ENCODE results near the gene PSMA6. TPM values are rescaled to one million over a fixed set of nuclear protein-coding genes. Genes with fewer than 3 reads are reported as not detected.
A peak's percentile ranks its signal among the peaks of the same experiment; 100 is the strongest.
"Not testable (repeated sequence)": the region's sequence is repeated elsewhere in the genome, so short reads cannot be mapped to it uniquely, and the experiment has no call there.

Gene PSMA6
- total and polyA plus RNA-seq, 3 experiments from 2014 or later: 305 to 400 (median 399) TPM

DNA sequence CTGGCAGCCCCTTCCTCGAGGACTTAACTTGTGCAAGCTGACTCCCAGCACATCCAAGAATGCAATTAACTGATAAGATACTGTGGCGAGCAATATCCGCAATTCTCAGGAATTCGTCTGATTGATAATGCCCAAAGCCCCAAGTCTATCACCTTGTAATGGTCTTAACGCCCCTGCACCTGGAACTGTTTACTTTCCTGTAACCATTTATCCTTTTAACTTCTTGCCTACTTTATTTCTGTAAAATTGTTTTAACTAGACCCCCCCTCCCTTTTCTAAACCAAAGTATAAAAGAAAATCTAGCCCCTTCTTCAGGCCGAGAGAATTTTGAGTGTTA, 55.8 kb downstream of the PSMA6 start:
- H3K9me3 ChIP-seq (ENCODE audit: low read length); H3K4me1 ChIP-seq (ENCODE audit: insufficient read depth, low read length); H3K27me3 ChIP-seq (ENCODE audit: insufficient read depth, low read length, poor library complexity, severe bottlenecking); H3K4me3 ChIP-seq (ENCODE audit: low read length); H3K27me3 Mint-ChIP-seq; POLR2A ChIA-PET; H3K27ac ChIP-seq (ENCODE audit: low read depth, low read length); H3K4me1 Mint-ChIP-seq; H3K27ac Mint-ChIP-seq; H3K36me3 Mint-ChIP-seq; H3K9me3 Mint-ChIP-seq; H3K36me3 ChIP-seq (ENCODE audit: insufficient read depth, low read length); H3K4me3 Mint-ChIP-seq; DNase-seq: not testable (repeated sequence)
- CTCF ChIA-PET: interaction anchor here (1.5 kb wide), 1 partner anchor 56 kb away, joined by 3 read pairs; the partner anchor contains the start of gene NFKBIA

DNA sequence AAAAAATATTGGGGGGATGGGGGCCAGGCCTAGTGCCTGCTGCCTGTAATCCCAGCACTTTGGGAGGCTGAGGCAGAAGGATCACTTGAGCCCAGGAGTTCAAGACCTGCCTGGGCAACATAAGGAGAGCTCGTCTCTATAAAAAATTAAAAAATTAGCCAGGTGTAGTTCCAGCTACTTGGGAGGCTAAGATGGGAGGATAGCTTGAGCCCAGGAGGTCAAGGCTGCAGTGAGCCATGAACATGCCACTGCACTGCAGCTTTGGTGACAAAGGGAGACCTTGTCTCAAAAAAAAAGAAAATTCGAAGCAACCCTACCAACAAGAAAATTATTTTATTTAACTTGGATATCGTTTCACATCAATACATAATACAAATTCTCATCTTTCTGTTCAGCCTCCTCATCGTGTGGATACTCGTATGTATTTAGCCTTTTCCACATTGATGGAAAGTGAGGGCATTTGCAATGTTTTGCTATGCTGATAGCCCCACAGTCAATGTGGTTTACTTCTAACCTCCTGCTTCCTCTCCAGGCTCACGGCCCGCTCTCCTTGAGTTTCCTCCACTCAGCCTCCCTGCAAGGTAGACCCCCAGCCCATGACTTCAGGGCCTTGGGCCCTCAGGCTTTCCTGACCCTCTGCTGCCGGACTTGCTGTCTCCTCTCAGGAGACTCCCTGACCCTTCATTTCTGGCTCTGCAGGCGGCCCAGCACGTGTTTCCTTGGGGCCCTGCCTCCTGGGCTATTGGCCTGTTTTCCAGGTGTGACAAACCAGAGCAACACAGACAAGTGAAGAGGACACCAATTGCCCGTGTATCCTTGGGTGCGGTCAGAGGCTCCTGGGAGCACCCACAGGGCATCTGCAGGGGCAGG, 57.5 kb downstream of the PSMA6 start:
- Mint-ChIP-seq H3K27me3 (peaks cover 0 to 4% of the 10 kb centered on the region in 2 donors), H3K4me3 (no peak overlapping the region), H3K9me3 (no peaks in the 10 kb centered on the region), H3K36me3 (no peaks in the 10 kb centered on the region), H3K4me1 (peaks cover 0 to 9% (median 0%) of the 10 kb centered on the region in 3 donors), H3K27ac (peak overlapping the region in 1 of 8 donors; percentile 51)
- no peak for DNase-seq
- POLR2A ChIA-PET: no interaction called here
- CTCF ChIA-PET: no interaction called here
- Histone ChIP-seq H3K4me1 (ENCODE audit: insufficient read depth, low read length) (no peaks in the 10 kb centered on the region), H3K36me3 (ENCODE audit: insufficient read depth, low read length) (no peaks in the 10 kb centered on the region), H3K4me3 (ENCODE audit: low read length) (no peak overlapping the region), H3K9me3 (ENCODE audit: low read length) (no peaks in the 10 kb centered on the region), H3K27me3 (ENCODE audit: insufficient read depth, low read length, poor library complexity, severe bottlenecking) (no peaks in the 10 kb centered on the region), H3K27ac (ENCODE audit: low read depth, low read length) (no peak overlapping the region)

DNA sequence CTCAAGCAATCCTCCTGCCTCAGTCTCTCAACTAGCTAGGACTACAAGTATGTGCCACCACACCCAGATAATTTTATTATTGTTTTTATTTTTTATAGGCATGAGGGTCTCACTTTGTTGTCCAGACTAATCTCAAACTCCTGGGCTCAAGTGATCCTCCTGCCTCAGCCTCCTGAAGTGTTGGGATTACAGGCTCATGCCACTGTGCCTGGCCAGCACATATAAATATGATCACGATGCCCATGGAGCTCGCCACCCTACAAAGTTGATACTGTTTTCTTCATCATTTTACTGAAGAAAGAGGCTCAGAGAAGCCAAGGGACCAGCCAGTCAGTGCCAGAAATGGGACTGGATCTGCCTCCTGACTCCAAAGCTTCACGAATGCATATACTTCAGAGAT, 59.3 kb downstream of the PSMA6 start:
- no peak overlapping the region for H3K4me3 Mint-ChIP-seq
- no peak for DNase-seq

DNA sequence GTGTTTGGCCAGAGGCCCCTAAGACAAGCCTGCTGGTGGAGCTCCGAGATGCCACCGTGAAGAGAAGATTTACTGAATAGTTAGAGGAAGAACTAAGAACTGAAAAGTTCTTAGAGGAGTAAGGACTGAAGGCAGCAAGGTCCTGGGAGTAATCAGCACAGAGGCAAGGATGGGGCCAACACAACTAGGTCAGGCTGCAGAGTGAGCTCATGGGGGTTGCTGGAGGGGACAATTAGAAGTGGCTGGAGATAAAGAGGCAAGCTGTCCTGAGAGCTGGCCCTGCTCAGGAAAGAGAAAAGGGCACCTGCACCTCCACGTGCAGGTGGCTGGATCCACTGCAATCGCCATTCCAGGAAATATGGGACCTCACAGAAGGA, 59.7 kb downstream of the PSMA6 start:
- POLR2A ChIA-PET: no interaction called here
- H3K36me3 Mint-ChIP-seq: no peaks in the 10 kb centered on the region
- no peak overlapping the region for H3K4me3 ChIP-seq (ENCODE audit: low read length)

More for the DNA sequence above, 59.3 kb downstream of the PSMA6 start:
- no peaks in the 10 kb centered on the region for H3K36me3 Mint-ChIP-seq
- CTCF ChIA-PET: no interaction called here
- no peak overlapping the region for H3K27ac Mint-ChIP-seq
- Histone ChIP-seq H3K4me1 (ENCODE audit: insufficient read depth, low read length) (peaks cover 4% of the 10 kb centered on the region), H3K36me3 (ENCODE audit: insufficient read depth, low read length) (no peaks in the 10 kb centered on the region), H3K9me3 (ENCODE audit: low read length) (no peaks in the 10 kb centered on the region), H3K27me3 (ENCODE audit: insufficient read depth, low read length, poor library complexity, severe bottlenecking) (no peaks in the 10 kb centered on the region), H3K27ac (ENCODE audit: low read depth, low read length) (no peak overlapping the region), H3K4me3 (ENCODE audit: low read length) (no peak overlapping the region)
- H3K9me3 Mint-ChIP-seq: no peaks in the 10 kb centered on the region
- peaks cover 8 to 15% (median 9%) of the 10 kb centered on the region in 3 donors for H3K4me1 Mint-ChIP-seq
- peaks cover 0 to 4% of the 10 kb centered on the region in 2 donors for H3K27me3 Mint-ChIP-seq
- POLR2A ChIA-PET: no interaction called here

DNA sequence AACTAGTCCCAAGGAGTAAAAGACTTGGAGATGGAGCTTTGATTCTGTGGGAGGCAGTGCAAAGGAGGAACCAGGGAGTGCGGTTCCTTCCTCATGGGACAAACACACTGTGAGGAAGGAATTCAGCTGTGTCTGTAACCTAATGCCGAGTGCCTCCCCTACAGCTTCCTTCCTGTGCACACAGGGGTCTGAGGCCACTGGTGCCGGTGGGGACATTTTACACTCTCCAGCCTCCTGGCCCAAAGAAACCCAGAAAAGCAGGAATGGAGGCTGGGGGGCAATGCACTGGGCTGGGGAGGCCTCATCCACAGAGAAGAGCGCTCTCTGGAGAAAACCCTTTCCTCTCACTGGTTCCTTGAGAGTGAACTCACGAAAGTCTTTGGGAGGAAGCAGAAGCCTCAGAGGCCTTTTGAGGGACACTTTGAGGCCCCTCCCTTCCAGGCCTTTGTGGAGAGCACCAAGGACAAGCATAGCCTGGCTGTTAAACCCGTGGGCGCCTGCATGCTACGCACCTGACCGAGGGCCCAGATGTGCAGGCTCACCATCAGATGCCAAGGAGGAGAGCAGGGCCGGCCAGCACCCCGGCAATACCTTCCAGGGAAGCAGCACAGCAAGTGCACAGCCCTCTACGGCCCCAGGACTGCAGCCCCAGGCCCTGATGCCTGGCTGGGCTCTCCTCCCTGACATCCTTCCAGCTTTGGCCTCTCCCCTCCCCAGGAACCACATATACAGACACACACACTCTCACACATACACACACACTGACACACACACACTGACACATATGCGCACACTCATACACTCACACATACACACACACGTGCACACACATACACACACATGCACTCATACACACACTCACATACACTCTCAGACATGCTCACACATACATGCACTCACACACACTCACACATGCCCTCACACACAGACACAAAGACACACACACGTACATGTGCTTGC, 60.4 kb downstream of the PSMA6 start:
- H3K9me3 ChIP-seq (ENCODE audit: low read length): no peaks in the 10 kb centered on the region
- no peaks in the 10 kb centered on the region for H3K36me3 ChIP-seq (ENCODE audit: insufficient read depth, low read length)
- no peaks in the 10 kb centered on the region for H3K9me3 Mint-ChIP-seq
- H3K27me3 ChIP-seq (ENCODE audit: insufficient read depth, low read length, poor library complexity, severe bottlenecking): no peaks in the 10 kb centered on the region
- no peak for DNase-seq
- no peak overlapping the region for H3K4me3 ChIP-seq (ENCODE audit: low read length)
- H3K27me3 Mint-ChIP-seq: peaks cover 0 to 4% of the 10 kb centered on the region in 2 donors
- ChIA-PET POLR2A (no interaction called here), CTCF (no interaction called here)
- no peak overlapping the region for H3K27ac ChIP-seq (ENCODE audit: low read depth, low read length)
- H3K4me3 Mint-ChIP-seq: no peak overlapping the region
- H3K36me3 Mint-ChIP-seq: no peaks in the 10 kb centered on the region
- H3K4me1 ChIP-seq (ENCODE audit: insufficient read depth, low read length): peaks cover 4% of the 10 kb centered on the region
- no peak overlapping the region for H3K27ac Mint-ChIP-seq
- H3K4me1 Mint-ChIP-seq: peaks cover 9 to 15% (median 10%) of the 10 kb centered on the region in 3 donors

More for the DNA sequence above, 59.7 kb downstream of the PSMA6 start:
- H3K27me3 ChIP-seq (ENCODE audit: insufficient read depth, low read length, poor library complexity, severe bottlenecking): no peaks in the 10 kb centered on the region
- Mint-ChIP-seq H3K27me3 (peaks cover 0 to 4% of the 10 kb centered on the region in 2 donors), H3K4me1 (peaks cover 9 to 15% (median 10%) of the 10 kb centered on the region in 3 donors), H3K9me3 (no peaks in the 10 kb centered on the region), H3K4me3 (no peak overlapping the region), H3K27ac (no peak overlapping the region)
- CTCF ChIA-PET: no interaction called here
- no peaks in the 10 kb centered on the region for H3K36me3 ChIP-seq (ENCODE audit: insufficient read depth, low read length)
- H3K4me1 ChIP-seq (ENCODE audit: insufficient read depth, low read length): peaks cover 4% of the 10 kb centered on the region
- no peaks in the 10 kb centered on the region for H3K9me3 ChIP-seq (ENCODE audit: low read length)
- DNase-seq: no peak
- no peak overlapping the region for H3K27ac ChIP-seq (ENCODE audit: low read depth, low read length)

DNA sequence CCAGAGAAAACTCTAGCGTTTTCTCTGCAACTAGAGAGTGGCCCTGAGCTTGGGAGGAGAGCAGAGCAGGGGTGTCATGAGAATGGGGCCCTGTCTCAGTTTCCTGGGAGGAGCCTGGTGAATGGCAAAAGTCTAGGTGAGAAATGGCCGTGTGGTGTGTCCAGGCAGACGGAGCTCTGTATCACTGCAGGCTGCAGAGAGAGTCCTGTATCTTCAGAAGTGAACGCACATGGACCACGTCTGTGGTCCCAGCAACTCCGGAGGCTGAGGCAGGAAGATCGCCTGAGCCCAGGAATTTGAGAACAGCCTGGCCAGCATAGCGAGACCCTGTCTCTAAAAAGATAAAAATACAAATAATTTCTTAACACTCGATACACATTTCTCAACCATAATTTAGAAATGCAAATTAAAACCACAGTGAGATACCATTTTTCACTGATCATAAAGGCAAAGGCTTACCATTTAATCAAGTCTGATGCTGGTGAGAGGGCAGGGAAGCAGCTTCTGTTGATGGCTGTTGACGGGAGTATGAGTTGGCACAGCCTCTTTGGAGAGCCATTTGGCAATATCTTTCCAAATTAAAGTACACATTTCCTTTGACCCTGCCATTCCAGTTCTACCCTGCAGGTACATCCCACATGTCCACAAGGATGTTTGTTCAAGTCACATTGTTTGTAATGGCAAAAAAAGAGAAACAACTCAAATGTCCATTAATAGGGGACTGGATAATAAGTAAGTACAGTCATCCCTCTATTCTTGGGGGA, 61.4 kb downstream of the PSMA6 start:
- Histone ChIP-seq H3K27ac (ENCODE audit: low read depth, low read length) (no peak overlapping the region), H3K36me3 (ENCODE audit: insufficient read depth, low read length) (no peaks in the 10 kb centered on the region), H3K27me3 (ENCODE audit: insufficient read depth, low read length, poor library complexity, severe bottlenecking) (no peaks in the 10 kb centered on the region), H3K4me3 (ENCODE audit: low read length) (no peak overlapping the region), H3K9me3 (ENCODE audit: low read length) (no peaks in the 10 kb centered on the region), H3K4me1 (ENCODE audit: insufficient read depth, low read length) (peaks cover 4% of the 10 kb centered on the region)
- ChIA-PET POLR2A (no interaction called here), CTCF (no interaction called here)
- H3K4me1 Mint-ChIP-seq: peaks cover 9 to 13% (median 10%) of the 10 kb centered on the region in 3 donors
- no peaks in the 10 kb centered on the region for H3K9me3 Mint-ChIP-seq
- no peak overlapping the region for H3K4me3 Mint-ChIP-seq
- no peaks in the 10 kb centered on the region for H3K27me3 Mint-ChIP-seq
- no peak for DNase-seq
- H3K36me3 Mint-ChIP-seq: no peaks in the 10 kb centered on the region
- H3K27ac Mint-ChIP-seq: no peak overlapping the region

DNA sequence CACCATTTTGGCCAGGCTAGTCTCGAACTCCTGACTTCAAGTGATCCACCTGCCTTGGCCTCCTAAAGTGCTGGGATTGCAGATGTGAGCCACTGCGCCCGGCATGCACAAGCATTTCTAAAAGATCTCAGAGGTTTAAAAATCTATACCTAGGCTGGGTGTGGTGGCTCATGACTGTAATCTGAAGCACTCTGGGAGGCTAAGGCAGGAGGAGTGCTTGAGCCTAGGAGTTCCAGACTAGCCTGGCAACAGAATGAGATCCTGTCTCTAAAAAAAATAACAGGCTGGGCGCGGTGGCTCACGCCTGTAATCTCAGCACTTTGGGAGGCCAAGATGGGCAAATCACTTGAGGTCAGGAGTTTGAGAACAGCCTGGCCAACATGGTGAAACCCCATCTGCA, 63.1 kb downstream of the PSMA6 start:
- H3K27ac Mint-ChIP-seq, POLR2A ChIA-PET: not testable (repeated sequence)

More for the DNA sequence above, 63.1 kb downstream of the PSMA6 start:
- H3K4me1 Mint-ChIP-seq: peaks cover 9 to 13% (median 10%) of the 10 kb centered on the region in 3 donors
- H3K9me3 ChIP-seq (ENCODE audit: low read length); H3K4me3 Mint-ChIP-seq; H3K27ac ChIP-seq (ENCODE audit: low read depth, low read length); H3K36me3 Mint-ChIP-seq; H3K9me3 Mint-ChIP-seq; CTCF ChIA-PET; H3K4me3 ChIP-seq (ENCODE audit: low read length); H3K36me3 ChIP-seq (ENCODE audit: insufficient read depth, low read length); H3K27me3 Mint-ChIP-seq; DNase-seq; H3K4me1 ChIP-seq (ENCODE audit: insufficient read depth, low read length); H3K27me3 ChIP-seq (ENCODE audit: insufficient read depth, low read length, poor library complexity, severe bottlenecking): not testable (repeated sequence)

Measured in CD8-positive, alpha-beta memory T cell (primary cell).